NCI-H510A (cell line): ENCODE results near the gene NKAIN2.
"Not testable (repeated sequence)": the region's sequence is repeated elsewhere in the genome, so short reads cannot be mapped to it uniquely, and the experiment has no call there.

Source experiments
- DNase-seq: peaks from one replicate; lab custom pipeline; 2025; lab: John Stamatoyannopoulos, UW

NKAIN2 gene

DNA sequence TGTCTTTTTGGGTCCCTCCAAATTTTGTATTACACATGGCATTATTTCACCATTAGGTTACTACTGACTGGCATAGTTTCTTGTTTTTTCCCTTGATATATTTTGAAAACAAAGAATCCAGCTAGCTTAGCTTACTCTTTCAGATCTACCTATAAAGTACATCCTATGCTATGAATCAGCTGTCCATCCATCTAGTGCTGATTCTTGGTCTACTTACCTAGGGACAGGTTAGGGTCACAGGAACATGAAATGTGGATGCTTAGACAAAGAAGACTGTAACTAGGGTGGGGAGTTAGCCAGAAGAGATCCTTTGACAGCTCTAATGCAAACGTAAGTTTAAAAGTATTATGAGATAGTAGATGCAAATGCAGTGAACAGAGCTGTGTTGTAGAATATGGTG, 91.7 kb downstream of the NKAIN2 start:
- DNase-seq, result no peak

DNA sequence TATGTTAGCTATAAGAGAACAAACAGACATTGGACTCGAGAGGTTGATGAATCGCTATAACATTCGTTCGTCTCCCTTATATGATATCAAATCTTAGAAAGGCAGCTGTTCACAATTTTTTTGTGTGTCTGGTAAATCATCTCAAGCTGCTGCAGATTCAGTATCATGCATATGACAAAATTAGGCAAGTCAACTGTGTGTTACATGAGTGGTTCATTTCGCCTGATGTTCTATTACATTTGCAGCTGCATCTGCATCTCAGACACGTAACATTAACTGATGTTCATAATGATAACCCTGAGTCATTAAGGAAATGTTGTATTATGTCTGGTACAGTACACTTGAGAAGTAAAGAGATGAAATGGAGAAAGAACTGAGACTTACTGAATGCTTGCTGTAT, 92.1 kb downstream of the NKAIN2 start:
- no peak for DNase-seq

DNA sequence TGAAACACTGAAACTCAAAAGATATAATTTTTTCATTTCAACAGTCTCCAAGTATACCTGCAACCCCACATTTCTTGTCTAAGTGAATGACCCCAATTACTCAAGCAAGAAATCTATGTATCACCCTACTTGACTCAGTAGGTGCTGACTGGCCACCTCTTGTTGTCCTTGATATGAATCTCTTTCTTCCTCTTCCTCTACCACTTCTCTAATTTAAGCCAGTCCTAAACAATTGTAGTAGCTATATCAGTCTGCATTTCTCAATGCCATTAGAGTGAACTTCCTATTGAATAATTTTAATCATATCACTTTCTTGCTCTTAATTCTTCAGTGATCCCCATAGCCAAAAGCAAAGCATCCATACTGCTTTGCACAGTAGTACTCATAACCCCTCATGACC, 93.2 kb downstream of the NKAIN2 start:
- no peak for DNase-seq

- DNase-seq, result no peak
Measured at GRCh38 chr6:123897965-123898364, 94.3 kb downstream of the NKAIN2 start.

DNA sequence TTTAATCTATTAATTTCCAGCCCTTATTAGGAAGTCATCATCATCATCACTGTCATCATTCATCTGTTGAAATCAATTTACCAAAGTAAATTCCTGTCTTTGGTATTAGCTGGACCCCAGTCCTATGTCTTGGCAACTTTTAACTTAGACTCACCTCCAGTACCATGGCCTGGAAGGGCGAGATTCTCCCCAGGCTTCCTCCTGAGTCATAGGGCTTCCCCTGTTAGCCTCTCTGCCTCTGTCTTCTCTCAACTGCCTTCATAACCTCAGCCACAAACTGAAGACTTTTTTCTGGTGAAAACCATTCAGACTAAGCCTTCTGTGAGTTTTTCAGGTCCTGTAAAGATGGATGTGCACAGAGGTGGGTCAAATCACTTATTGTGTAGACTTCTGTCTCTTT, 95.0 kb downstream of the NKAIN2 start:
- no peak for DNase-seq

DNA sequence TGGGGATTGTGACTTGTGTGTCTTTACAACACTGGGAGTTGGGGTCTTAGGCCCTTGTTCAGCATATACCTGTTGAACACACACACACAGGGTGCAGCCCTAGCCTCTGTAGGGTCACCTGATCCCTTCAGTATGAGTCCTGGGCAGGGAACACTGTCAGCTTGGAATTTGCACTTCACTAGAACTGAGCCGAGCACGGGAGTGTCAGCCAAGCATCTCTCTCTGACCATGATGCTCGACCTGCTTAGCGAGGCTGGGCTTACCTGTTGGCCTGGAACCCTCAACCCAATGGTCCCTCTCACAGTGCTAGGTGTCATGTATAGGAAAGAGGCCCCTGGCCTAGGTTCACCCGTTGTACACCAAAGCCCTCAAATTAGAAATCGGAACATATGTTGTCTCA, 96.1 kb downstream of the NKAIN2 start:
- no peak for DNase-seq

GRCh38 chr6:123901436-123901835, 97.8 kb downstream of the NKAIN2 start:
- DNase-seq, result no peak

- no peak for DNase-seq
Measured at GRCh38 chr6:123902738-123903313, 99.2 kb downstream of the NKAIN2 start.

DNA sequence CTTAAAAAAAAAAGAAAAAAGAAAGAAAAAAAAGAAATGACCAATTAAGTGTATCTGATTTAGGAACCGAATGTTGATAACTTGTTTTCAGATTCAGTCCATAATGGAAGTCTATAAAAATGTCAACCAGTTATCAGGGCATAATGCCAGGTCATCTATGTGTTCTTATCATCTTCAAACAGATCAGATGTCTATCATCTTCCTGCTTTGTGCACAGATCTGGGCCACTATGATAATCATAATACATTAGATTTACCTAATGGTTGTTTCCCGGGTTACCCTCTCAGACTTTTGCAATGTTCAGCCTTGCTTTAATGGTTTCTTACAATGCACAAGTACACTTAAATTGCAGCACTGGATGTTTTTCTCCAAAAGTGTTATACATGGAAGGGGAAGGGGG, 100.6 kb downstream of the NKAIN2 start:
- DNase-seq, result no peak

DNA sequence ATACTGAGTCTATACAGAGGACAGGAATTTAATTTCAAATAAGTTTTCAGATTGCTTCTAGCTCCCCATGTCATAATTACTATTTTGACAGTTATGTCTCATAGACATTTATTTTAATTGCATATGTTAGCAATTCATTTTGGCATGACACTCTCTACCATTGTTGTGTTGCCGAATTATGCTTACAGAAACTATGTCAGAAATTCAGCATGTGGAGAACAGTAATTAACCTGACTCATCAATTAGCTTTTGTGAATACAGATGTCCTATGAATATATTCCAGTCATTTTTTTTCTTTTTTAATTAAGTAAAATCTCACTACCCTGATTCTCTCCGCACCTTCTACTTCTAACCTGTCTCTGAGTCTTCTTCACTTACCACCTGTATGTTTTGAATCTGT, 105.1 kb downstream of the NKAIN2 start:
- DNase-seq, result no peak

- DNase-seq, result peak; percentile 61
Measured at GRCh38 chr6:123909989-123910388, 106.3 kb downstream of the NKAIN2 start.

DNA sequence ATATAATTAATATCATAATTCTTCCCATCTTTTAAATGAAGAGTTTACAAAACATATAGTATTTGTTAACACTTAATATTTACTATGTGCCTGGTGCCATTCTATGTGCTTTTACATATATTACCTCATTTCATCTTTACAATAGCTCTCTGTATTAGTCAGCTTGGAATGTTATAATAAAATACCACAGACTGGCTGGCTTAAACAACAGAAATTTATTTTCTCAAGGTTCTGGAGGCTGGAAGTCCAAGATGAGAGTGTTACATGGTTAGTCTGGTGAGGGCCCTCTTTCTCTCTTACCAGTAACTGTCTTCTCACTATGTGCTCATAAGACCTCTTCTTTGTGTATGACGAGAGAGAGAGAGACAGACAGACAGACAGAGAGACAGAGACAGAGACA, 110.2 kb downstream of the NKAIN2 start:
- no peak for DNase-seq

- not testable (repeated sequence) for DNase-seq
Measured at GRCh38 chr6:123923379-123923778, 119.7 kb downstream of the NKAIN2 start.

DNA sequence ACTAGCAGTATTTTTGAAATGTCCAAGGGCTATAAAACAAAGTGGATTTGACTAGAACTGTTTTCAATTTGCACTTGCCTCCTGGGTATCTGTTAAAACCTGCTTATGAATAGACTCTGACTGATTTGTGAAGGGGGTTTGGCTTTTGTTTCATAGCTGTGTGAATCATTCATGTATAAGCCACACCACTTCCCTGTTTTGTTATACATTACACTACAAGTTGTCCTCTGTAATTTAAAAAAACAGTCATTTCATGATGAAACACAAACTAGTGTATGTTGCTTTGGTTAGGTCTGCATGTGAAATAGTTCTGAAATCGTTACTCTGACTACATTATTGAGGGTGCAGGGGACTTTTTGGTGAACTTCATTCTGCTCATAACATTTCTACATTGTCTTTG, 121.7 kb downstream of the NKAIN2 start:
- no peak for DNase-seq

DNA sequence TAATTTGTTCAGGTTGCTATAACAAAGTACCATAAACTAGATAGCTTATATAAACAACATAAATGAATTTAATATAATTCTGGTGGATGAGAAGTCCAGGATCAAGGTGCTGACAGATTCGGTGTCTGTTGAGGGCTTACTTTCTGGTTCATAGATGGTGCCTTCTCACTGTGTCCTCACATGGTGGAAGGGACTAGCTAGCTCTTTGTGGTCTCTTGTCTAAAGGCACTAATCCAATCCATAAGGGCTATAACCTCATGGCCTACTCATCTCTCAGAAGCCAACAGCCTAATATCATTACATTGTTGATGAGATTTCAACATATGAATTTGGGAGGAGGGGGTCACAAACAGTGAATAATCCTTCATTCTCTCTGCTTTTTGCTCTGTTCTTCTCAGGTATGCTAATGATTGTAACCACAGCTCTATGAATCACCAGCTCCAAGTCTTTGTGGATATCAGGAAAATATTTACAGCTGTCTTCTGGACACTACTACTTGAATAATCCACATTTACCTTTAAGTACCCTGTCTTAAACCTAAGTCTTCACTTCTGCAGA, 122.3 kb downstream of the NKAIN2 start:
- no peak for DNase-seq

GRCh38 chr6:123928529-123928928, 124.9 kb downstream of the NKAIN2 start:
- no peak for DNase-seq

GRCh38 chr6:123931928-123932327, 128.3 kb downstream of the NKAIN2 start:
- no peak for DNase-seq

GRCh38 chr6:123940551-123940950, 136.9 kb downstream of the NKAIN2 start:
- DNase-seq, result no peak

GRCh38 chr6:123941855-123942254, 138.2 kb downstream of the NKAIN2 start:
- no peak for DNase-seq

GRCh38 chr6:123945386-123945785, 141.7 kb downstream of the NKAIN2 start:
- no peak for DNase-seq

- DNase-seq, result no peak
Measured at GRCh38 chr6:123953920-123954319, 150.3 kb downstream of the NKAIN2 start.

DNA sequence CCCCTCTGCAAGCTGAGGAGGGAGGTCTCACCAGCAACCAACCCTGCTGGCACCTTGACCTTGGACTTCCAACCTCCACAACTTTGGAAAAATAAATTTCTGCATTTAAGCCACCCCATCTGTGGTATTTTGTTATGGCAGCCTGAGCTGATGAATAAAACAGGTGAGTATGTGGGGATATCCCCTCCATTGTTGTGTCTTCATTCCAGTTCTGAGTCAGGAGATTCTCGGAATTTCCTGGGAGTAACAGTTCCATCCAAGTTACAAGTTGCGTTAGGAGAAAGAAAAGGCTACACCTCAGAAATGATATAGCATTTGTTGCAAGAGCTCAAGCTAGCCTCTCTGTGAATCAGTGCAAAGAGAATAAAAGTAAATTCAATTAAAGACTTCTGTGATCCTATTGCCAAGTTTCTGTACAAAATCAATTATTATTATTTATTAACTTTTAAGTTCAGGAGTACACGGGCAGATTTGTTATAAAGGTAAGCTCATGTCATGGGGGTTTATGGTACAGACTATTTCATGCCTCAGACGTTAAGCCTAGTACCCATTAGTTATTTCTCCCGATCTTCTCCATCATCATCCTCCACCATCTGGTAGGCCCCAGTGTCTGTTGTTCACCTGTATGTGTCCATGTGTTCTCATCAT, 153.0 kb downstream of the NKAIN2 start:
- no peak for DNase-seq

DNA sequence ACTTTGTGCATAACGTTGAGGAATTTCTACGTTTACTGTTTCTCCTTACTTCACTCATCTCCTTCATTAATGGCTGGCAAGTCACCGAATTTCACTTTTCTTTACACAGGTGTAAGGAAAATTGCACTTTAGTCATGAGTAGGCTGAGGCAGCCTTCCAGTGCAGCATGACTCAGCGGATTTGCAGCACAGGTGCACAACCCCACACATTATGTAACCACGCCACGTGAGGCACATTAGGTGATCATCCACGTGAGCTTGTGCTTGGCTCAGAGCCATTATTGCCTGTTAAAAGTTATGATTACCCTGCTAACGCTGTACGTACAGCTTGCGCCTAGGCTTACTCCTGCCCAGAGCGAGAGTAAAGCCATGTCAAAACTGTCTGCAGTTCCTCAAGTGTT, 158.8 kb downstream of the NKAIN2 start:
- DNase-seq, result peak; percentile 61

- no peak for DNase-seq
Measured at GRCh38 chr6:123965894-123966293, 162.2 kb downstream of the NKAIN2 start.
